ENCODE results near the gene AXDND1. TPM values are rescaled to one million over a fixed set of nuclear protein-coding genes. Genes with fewer than 3 reads are reported as not detected.

The AXDND1 gene
- total and polyA plus RNA-seq, 2 experiments from 2014 or later = not detected

DNA sequence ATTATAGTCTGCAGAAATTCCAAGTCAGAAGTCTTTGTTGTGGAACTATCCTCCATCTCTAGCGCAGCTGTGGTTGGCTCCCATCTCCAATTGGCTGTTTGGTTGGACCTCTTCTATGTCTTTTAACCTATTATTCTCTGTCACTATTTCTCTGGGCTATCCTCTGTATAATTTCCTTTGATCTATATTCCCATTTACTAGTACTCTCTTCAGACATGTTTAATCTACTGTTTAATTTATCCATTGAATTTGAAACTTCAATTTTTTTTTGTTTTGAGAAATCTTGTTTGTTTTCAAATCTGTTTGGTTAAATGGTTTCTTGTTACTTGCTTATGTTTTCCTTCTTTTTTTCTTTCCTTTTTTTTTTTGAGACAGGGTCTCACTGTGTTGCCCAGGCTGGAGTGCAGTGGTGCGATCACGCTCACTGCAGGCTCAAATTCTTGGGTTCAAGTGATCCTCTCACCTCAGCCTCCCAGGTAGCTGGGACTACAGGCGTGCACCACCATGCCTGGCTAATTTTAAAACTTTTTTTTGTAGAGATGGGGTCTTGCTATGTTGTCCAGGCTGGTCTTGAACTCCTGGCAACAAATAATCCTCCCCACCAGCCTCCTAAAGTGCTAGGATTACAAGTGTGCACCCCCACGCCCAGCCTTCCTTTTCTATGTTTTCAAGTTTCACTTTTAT lies 44.1 kb upstream of the AXDND1 start:
- Histone ChIP-seq H4K20me1 (replicated peaks; ENCODE audit: insufficient read depth) (no peaks in the 10 kb centered on the region; the same call in 1 of the 2 replicates), H2AFZ (no peak overlapping the region), H3K4me1 (ENCODE audit: insufficient read depth) (peaks cover 7% of the 10 kb centered on the region; the same call in 1 of the 2 replicates), H3K36me3 (ENCODE audit: insufficient read depth) (no peaks in the 10 kb centered on the region), H3K79me2 (replicated peaks; ENCODE audit: insufficient read depth) (no peaks in the 10 kb centered on the region), H3K4me3 (no peak overlapping the region), H3F3A (replicated peaks; ENCODE audit: low read depth) (no peaks in the 10 kb centered on the region), H3K27me3 (ENCODE audit: insufficient read depth) (no peaks in the 10 kb centered on the region), H3K27ac (ENCODE audit: low read depth) (no peak overlapping the region), H3K9me2 (ENCODE audit: insufficient read depth) (no peaks in the 10 kb centered on the region), H3K4me2 (no peak overlapping the region)
- Mint-ChIP-seq H3K36me3 (ENCODE audit: low read depth) (no peaks in the 10 kb centered on the region), H3K27me3 (ENCODE audit: insufficient read depth, low read depth, poor library complexity) (peaks cover 2% of the 10 kb centered on the region), H3K9me3 (no peaks in the 10 kb centered on the region), H3K27ac (no peak overlapping the region), H3K4me1 (peaks cover 9% of the 10 kb centered on the region), H3K4me3 (no peak overlapping the region)
- no peak for ATAC-seq
- TF ChIP-seq EZH2phosphoT487 (IDR thresholded peaks at IDR 0.05; ENCODE audit: unreplicated experiment) (no peak), JUNB (IDR thresholded peaks at IDR 0.05; ENCODE audit: unreplicated experiment) (no peak), CTCF (conservative IDR thresholded peaks at IDR 0.05; ENCODE audit: low read depth in 2 of 2) (no peak), ZNF331 (CRISPR knock-in tag; IDR thresholded peaks at IDR 0.05; ENCODE audit: low read depth) (no peak), NANOG (IDR thresholded peaks at IDR 0.05; ENCODE audit: borderline replicate concordance) (no peak), ZNF114 (CRISPR knock-in tag; IDR thresholded peaks at IDR 0.05) (no peak), POLR2AphosphoS5 (IDR thresholded peaks at IDR 0.05; ENCODE audit: low read depth) (no peak), ETS1 (IDR thresholded peaks at IDR 0.05) (no peak), CREB1 (CRISPR knock-in tag; IDR thresholded peaks at IDR 0.05; ENCODE audit: low read depth) (no peak), STAT1 (IDR thresholded peaks at IDR 0.05; ENCODE audit: unreplicated experiment) (no peak), EZH2 (IDR thresholded peaks at IDR 0.05; ENCODE audit: low read depth, unreplicated experiment) (no peak)
- TF ChIP-seq, protein P1, sequence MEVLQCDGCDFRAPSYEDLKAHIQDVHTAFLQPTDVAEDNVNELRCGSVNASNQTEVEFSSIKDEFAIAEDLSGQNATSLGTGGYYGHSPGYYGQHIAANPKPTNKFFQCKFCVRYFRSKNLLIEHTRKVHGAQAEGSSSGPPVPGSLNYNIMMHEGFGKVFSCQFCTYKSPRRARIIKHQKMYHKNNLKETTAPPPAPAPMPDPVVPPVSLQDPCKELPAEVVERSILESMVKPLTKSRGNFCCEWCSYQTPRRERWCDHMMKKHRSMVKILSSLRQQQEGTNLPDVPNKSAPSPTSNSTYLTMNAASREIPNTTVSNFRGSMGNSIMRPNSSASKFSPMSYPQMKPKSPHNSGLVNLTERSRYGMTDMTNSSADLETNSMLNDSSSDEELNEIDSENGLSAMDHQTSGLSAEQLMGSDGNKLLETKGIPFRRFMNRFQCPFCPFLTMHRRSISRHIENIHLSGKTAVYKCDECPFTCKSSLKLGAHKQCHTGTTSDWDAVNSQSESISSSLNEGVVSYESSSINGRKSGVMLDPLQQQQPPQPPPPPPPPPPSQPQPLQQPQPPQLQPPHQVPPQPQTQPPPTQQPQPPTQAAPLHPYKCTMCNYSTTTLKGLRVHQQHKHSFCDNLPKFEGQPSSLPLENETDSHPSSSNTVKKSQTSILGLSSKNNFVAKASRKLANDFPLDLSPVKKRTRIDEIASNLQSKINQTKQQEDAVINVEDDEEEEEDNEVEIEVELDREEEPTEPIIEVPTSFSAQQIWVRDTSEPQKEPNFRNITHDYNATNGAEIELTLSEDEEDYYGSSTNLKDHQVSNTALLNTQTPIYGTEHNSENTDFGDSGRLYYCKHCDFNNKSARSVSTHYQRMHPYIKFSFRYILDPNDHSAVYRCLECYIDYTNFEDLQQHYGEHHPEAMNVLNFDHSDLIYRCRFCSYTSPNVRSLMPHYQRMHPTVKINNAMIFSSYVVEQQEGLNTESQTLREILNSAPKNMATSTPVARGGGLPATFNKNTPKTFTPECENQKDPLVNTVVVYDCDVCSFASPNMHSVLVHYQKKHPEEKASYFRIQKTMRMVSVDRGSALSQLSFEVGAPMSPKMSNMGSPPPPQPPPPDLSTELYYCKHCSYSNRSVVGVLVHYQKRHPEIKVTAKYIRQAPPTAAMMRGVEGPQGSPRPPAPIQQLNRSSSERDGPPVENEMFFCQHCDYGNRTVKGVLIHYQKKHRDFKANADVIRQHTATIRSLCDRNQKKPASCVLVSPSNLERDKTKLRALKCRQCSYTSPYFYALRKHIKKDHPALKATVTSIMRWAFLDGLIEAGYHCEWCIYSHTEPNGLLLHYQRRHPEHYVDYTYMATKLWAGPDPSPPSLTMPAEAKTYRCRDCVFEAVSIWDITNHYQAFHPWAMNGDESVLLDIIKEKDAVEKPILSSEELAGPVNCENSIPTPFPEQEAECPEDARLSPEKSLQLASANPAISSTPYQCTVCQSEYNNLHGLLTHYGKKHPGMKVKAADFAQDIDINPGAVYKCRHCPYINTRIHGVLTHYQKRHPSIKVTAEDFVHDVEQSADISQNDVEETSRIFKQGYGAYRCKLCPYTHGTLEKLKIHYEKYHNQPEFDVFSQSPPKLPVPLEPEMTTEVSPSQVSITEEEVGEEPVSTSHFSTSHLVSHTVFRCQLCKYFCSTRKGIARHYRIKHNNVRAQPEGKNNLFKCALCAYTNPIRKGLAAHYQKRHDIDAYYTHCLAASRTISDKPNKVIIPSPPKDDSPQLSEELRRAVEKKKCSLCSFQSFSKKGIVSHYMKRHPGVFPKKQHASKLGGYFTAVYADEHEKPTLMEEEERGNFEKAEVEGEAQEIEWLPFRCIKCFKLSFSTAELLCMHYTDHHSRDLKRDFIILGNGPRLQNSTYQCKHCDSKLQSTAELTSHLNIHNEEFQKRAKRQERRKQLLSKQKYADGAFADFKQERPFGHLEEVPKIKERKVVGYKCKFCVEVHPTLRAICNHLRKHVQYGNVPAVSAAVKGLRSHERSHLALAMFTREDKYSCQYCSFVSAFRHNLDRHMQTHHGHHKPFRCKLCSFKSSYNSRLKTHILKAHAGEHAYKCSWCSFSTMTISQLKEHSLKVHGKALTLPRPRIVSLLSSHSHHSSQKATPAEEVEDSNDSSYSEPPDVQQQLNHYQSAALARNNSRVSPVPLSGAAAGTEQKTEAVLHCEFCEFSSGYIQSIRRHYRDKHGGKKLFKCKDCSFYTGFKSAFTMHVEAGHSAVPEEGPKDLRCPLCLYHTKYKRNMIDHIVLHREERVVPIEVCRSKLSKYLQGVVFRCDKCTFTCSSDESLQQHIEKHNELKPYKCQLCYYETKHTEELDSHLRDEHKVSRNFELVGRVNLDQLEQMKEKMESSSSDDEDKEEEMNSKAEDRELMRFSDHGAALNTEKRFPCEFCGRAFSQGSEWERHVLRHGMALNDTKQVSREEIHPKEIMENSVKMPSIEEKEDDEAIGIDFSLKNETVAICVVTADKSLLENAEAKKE (CRISPR knock-in tag; IDR thresholded peaks at IDR 0.05) = no peak
- TF ChIP-seq, protein P2, sequence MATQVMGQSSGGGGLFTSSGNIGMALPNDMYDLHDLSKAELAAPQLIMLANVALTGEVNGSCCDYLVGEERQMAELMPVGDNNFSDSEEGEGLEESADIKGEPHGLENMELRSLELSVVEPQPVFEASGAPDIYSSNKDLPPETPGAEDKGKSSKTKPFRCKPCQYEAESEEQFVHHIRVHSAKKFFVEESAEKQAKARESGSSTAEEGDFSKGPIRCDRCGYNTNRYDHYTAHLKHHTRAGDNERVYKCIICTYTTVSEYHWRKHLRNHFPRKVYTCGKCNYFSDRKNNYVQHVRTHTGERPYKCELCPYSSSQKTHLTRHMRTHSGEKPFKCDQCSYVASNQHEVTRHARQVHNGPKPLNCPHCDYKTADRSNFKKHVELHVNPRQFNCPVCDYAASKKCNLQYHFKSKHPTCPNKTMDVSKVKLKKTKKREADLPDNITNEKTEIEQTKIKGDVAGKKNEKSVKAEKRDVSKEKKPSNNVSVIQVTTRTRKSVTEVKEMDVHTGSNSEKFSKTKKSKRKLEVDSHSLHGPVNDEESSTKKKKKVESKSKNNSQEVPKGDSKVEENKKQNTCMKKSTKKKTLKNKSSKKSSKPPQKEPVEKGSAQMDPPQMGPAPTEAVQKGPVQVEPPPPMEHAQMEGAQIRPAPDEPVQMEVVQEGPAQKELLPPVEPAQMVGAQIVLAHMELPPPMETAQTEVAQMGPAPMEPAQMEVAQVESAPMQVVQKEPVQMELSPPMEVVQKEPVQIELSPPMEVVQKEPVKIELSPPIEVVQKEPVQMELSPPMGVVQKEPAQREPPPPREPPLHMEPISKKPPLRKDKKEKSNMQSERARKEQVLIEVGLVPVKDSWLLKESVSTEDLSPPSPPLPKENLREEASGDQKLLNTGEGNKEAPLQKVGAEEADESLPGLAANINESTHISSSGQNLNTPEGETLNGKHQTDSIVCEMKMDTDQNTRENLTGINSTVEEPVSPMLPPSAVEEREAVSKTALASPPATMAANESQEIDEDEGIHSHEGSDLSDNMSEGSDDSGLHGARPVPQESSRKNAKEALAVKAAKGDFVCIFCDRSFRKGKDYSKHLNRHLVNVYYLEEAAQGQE (IDR thresholded peaks at IDR 0.05; ENCODE audit: unreplicated experiment) = no peak
- no peak for DNase-seq (ENCODE audit: low spot score)

Measured in GM23338 (cell line).